ENCODE results near the gene FBXO48.

- TF ChIP-seq CTCF (optimal IDR thresholded peaks at IDR 0.05 in 1 of 3, IDR thresholded peaks at IDR 0.05 in 1 of 3, conservative IDR thresholded peaks at IDR 0.05 in 1 of 3; ENCODE audit: extremely low read depth in 1 of 3, insufficient read depth in 2 of 3, low read length in 3 of 3) = no peak
- TF ChIP-seq EZH2 (IDR thresholded peaks at IDR 0.05; ENCODE audit: low read length) = no peak
Observed at GRCh38 chr2:68456198-68456597, 10.9 kb downstream of the FBXO48 start.
